NCI-H2081 treated with DMSO at 0.1 percent for 48 hours (cell line): Measurements from ENCODE around the gene AHSP.
"Not testable (repeated sequence)": the region's sequence is repeated elsewhere in the genome, so short reads cannot be mapped to it uniquely, and the experiment has no call there.

Source experiments
- DNase-seq: peaks from one replicate; lab custom pipeline; 2025; lab: John Stamatoyannopoulos, UW

Gene AHSP, protein sequence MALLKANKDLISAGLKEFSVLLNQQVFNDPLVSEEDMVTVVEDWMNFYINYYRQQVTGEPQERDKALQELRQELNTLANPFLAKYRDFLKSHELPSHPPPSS

GRCh38 chr16:31527734-31528274, at the start of gene AHSP:
AHSP (plus strand) TSS chr16:31527900; CDS start chr16:31528140, 240 bp downstream.
- no peak for DNase-seq

DNA sequence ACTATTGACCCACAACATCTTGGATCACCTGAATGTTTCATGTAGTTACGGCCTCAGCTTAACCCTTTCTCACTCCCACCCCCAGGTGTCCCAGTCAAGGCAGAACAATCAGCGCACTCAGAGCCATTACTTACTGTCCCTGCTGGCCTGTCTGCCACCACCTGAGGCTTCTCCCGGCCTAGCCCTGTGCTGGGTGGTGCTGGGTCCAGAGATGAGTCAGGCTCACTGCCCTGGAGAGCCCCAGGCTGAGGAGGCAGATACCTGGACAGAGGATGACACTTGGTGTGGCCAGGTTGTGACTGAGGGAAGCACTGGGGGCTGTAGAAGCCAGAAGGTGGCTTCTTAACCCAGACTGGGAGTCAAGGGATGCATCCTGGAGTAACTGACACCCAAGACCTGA, 48.7 kb upstream of the AHSP start:
- no peak for DNase-seq

DNA sequence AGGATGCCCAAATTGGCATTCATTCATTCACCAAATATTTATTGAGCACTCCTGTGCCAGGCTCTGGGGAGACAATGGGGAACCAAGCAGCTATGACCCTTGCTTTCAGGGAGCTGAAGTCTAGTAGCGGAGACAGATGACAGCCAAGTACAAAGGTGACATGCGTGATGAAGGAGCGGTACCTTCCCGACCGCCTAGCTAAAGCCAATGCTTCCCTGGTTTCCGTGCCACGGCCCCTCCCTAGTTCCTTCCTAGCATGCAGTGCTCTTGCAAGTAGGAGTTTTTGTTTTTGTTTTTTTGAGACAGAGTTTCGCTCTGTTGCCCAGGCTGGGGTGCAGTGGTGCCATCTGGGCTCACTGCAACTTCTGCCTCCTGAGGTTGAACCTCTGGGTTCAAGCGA, 47.9 kb upstream of the AHSP start:
- no peak for DNase-seq

- no peak for DNase-seq
These were observed 46.7 kb upstream of the AHSP start for GRCh38 chr16:31480851-31481536.

DNA sequence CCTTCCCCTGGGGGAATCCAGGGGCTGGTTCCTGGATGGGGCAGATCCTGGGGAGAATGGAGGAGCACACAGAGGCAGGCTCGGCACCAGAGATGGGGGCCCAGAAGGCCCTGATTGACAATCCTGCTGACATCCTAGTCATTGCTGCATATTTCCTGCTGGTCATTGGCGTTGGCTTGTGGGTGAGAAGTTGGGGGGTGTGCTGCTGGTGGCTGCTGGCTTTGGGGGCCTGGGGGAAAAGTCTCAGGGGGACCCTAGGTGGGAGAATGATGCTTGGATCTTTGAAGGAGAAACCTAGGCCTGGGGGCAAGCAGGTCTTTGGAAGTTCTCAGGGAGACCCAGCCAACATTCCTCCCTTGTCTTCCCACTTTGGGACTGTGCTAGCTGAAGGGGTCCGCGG, 44.6 kb upstream of the AHSP start, which contains the start of gene SLC5A2:
SLC5A2 (plus strand) TSS at position 43 of the 400 bp plus-strand sequence; CDS start at position 57, 14 bp downstream.
- no peak for DNase-seq

DNA sequence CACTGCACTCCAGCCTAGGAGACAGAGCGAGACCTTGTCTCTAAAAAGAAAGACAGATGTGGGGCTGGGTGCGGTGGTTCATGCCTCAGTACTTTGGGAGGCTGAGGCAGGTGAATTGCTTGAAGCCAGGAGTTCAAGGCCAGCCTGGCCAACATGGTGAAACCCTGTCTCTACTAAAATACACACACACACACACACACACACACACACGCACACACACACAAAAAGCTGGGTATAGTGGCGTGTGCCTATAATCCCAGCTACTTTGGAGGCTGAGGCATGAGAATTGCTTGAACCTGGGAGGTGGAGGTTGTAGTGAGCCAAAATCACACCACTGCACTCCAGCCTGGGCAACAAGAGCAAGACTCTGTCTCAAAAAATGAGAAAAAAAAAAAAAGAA, 43.7 kb upstream of the AHSP start:
- not testable (repeated sequence) for DNase-seq

GRCh38 chr16:31484491-31485171, 43.1 kb upstream of the AHSP start:
- no peak for DNase-seq

DNA sequence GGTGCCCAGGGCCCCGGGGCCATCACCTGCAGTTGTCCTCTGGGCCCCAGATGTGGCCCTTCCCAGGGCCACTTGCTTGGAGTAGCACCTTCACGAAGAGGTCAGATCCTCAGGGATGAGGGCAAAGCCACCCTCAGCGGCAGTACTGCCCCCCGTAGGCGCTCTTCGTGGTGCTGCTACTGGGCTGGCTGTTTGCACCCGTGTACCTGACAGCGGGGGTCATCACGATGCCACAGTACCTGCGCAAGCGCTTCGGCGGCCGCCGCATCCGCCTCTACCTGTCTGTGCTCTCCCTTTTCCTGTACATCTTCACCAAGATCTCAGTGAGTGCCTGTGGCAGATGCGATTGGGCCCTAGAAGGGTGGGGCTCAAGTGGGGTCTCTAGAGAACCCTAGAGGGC, 42.1 kb upstream of the AHSP start:
- no peak for DNase-seq

DNA sequence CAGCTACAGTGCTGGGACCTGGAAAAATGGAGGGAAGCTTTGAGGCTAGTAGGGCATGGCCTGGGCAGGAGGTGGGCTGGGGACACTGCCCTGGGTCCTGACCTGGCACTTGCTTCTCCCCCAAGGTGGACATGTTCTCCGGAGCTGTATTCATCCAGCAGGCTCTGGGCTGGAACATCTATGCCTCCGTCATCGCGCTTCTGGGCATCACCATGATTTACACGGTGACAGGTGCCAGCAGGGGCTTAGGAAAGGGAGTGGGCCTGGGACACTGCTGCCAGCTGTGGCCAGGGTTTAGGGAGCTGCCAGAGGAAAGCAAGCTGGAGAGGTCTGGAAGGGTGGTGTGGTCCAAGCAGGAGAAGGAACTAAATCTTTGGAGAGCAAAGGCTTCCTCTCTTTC, 41.7 kb upstream of the AHSP start:
- DNase-seq, result no peak

- DNase-seq, result no peak
These were observed 40.5 kb upstream of the AHSP start for GRCh38 chr16:31487071-31487719.

GRCh38 chr16:31487720-31488467, 39.8 kb upstream of the AHSP start:
- no peak for DNase-seq

DNA sequence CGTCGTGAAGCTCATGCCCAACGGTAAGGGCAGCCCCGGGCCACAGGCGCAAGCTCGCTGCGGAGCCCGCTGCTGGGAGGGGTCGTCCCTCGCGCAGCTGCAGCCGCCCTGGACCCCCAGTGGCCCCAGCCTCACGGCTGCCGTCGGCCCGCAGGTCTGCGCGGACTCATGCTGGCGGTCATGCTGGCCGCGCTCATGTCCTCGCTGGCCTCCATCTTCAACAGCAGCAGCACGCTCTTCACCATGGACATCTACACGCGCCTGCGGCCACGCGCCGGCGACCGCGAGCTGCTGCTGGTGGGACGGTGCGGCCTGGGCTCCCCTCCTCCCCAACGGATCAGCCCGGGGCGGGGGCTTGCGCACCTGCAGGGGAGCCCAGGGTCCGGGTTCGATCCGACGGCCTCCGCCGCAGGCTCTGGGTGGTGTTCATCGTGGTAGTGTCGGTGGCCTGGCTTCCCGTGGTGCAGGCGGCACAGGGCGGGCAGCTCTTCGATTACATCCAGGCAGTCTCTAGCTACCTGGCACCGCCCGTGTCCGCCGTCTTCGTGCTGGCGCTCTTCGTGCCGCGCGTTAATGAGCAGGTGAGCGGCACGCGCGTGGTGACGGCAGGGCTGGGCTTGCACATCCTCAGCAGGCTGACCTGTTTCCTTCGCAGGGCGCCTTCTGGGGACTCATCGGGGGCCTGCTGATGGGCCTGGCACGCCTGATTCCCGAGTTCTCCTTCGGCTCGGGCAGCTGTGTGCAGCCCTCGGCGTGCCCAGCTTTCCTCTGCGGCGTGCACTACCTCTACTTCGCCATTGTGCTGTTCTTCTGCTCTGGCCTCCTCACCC, 39.0 kb upstream of the AHSP start:
- no peak for DNase-seq

DNA sequence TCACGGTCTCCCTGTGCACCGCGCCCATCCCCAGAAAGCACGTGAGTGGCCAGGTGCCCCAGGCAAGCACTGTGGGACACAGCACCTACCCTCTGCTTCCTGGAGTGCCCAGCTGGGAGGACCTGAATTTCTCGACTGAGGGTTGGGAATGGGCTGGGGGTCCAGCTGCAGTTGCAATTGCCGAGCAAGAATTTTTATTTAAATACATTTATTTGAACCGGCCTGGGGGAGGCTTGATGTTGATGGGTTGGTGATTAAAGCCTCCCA, 38.5 kb upstream of the AHSP start:
- no peak for DNase-seq

DNA sequence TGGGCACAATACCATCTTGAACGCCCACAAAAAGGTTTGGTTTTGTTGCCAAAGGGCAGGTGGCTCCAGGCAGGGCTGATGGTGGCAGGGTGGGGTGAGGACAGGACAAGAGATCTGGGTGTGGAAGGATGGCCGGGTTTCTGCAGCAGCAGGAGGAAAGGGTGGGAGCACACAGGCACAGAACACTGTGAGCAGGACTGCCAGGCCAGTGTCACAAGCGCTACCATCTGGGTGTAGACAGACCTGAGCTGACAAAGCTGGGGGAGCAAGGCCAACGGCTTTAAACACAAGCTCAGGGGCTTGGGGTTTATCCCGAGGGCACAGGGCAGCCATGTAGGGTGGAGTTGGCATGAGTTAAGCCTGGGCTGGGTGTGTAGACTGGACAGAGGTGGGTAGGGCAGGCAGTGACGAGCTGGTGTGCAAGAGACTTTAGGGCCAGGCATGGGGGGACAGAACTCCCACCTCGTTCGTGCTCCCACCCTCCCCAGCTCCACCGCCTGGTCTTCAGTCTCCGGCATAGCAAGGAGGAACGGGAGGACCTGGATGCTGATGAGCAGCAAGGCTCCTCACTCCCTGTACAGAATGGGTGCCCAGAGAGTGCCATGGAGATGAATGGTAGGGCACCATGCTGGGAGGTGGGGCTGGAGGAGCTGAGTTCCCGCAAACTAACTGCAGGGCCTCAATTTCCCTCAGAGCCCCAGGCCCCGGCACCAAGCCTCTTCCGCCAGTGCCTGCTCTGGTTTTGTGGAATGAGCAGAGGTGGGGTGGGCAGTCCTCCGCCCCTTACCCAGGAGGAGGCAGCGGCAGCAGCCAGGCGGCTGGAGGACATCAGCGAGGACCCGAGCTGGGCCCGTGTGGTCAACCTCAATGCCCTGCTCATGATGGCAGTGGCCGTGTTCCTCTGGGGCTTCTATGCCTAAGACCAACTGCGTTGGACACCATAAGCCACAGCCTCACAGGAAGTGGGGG, 37.8 kb upstream of the AHSP start:
- no peak for DNase-seq

GRCh38 chr16:31491778-31492418, 35.8 kb upstream of the AHSP start:
- DNase-seq, result no peak

DNA sequence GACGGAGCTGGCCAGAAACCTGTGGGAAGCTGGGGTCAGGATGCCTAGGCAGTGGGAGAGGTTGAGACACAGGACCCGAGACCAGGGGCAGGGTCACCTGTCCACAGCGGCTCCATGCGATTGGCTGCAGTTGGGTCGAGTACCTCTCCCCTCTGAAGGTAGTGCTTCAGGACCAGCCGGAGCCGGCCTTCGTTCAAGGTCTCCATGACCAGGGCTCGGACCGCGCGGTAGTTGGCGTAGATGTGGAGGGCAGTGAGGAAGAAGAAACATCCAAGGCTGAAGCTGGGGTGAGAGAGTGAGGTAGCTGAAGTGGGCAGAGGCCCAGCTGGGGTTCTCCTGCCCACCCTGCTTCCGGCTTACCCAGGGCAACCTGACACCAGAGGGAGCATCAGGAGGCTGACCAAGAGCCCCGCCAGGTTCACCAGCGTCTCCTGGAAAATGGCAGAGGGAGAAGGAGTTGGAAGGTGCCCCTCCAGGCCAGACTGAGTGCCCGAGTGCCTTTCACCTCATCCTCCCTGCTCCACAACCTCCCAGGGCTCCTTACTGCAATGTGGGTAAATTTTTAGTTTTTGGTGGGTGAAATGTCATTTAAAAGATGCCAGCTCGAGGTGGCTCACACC, 34.1 kb upstream of the AHSP start:
- DNase-seq, result no peak

DNA sequence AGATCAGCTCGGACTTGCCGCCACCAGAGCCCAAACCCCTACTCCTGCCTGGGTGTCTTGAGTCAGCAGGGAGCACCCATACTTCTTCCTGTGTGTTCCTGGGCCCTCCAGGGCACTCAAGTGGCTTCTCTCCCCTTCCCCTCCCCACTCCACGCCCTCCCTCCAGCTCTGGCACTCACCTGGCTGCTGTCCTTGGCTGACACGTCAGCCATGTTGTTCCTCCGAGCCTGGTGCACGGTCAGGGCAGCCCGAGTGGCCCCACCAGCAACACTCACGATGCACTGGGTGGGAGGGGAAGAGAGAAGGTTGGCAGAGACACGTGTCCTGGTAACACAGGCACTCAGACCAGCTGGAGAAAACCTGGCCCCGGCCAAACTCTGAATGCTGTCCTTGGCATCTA, 31.0 kb upstream of the AHSP start:
- no peak for DNase-seq

GRCh38 chr16:31498493-31498892, 29.2 kb upstream of the AHSP start:
- DNase-seq, result no peak

- no peak for DNase-seq
These were observed 27.8 kb upstream of the AHSP start for GRCh38 chr16:31499928-31500327.
